Stimulated activated CD8-positive, alpha-beta memory T cell treated with anti-CD3 and anti-CD28 coated beads, Interleukin-12 subunit alpha, Interleukin-12 subunit beta, amount 100 ng/mL, for 24 hours (primary cell): ENCODE data around the gene C5orf52.
A peak's percentile ranks its signal among the peaks of the same experiment; 100 is the strongest.
"Not testable (repeated sequence)": the region's sequence is repeated elsewhere in the genome, so short reads cannot be mapped to it uniquely, and the experiment has no call there.

Source experiments
- DNase-seq: peaks from one replicate; pipeline ENCODE4 v3.0.0-alpha.2; 2020; ENCODE audit errors: extremely low read depth

Gene C5orf52

GRCh38 chr5:157670662-157671591 lies at the start of gene C5orf52:
C5orf52 (plus strand) TSS chr5:157671533; CDS start chr5:157671615, 82 bp downstream.
- no peak for DNase-seq

- DNase-seq = no peak
These were observed 47.2 kb upstream of the C5orf52 start for GRCh38 chr5:157624144-157624543.

- no peak for DNase-seq
These were observed 44.5 kb upstream of the C5orf52 start for GRCh38 chr5:157626831-157627230.

- DNase-seq = no peak
These were observed 41.0 kb upstream of the C5orf52 start for GRCh38 chr5:157630341-157630740.

- DNase-seq = no peak
These were observed 30.8 kb upstream of the C5orf52 start for GRCh38 chr5:157640406-157641066.

GRCh38 chr5:157648275-157648990 lies 22.9 kb upstream of the C5orf52 start:
- DNase-seq = no peak

- DNase-seq = no peak
These were observed 22.2 kb upstream of the C5orf52 start for GRCh38 chr5:157649101-157649500.

GRCh38 chr5:157650991-157651611 lies 20.2 kb upstream of the C5orf52 start:
- no peak for DNase-seq

GRCh38 chr5:157651623-157652376 lies 19.5 kb upstream of the C5orf52 start:
- peak; percentile 52 for DNase-seq

- no peak for DNase-seq
These were observed 19.0 kb upstream of the C5orf52 start, which contains the start of gene SOX30 for GRCh38 chr5:157652377-157652692. SOX30 (minus strand) TSS chr5:157652438; CDS start chr5:157652078, 360 bp downstream.

GRCh38 chr5:157657516-157657915 lies 13.8 kb upstream of the C5orf52 start:
- DNase-seq = no peak

GRCh38 chr5:157658893-157659292 lies 12.4 kb upstream of the C5orf52 start:
- DNase-seq = no peak

- DNase-seq = no peak
These were observed 11.3 kb upstream of the C5orf52 start for GRCh38 chr5:157659868-157660660.

- DNase-seq = no peak
These were observed 5.8 kb upstream of the C5orf52 start for GRCh38 chr5:157665467-157666070.

- no peak for DNase-seq
These were observed 3.0 kb upstream of the C5orf52 start for GRCh38 chr5:157668356-157668755.

- no peak for DNase-seq
These were observed 1.6 kb upstream of the C5orf52 start for GRCh38 chr5:157669701-157670097.

GRCh38 chr5:157671592-157672330 lies 428 bp downstream of the C5orf52 start:
- no peak for DNase-seq

GRCh38 chr5:157672976-157673375 lies 1.6 kb downstream of the C5orf52 start:
- DNase-seq = no peak

GRCh38 chr5:157674351-157674750 lies 3.0 kb downstream of the C5orf52 start:
- DNase-seq = not testable (repeated sequence)
